Measurements from ENCODE around the gene TRPC4.

DNA sequence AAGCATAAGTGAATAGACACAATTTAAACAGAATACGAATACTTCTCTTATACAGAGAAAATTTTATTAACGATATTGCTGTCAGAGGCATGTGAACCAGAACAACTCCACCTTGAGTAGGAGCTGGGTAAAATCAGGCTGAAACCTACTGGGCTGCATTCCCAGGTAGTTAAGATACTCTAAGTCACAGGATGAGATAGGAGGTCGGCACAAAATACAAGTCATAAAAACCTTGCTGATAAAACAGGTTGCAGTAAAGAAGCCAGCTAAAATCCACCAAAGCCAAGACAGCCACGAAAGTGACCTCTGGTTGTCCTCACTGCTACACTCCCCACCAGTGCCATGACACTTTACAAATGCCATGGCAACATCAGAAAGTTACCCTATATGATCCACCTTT, 49.2 kb upstream of the TRPC4 start:
- TF ChIP-seq EZH2phosphoT487 (IDR thresholded peaks at IDR 0.05; ENCODE audit: low read depth) (no peak), CTCF (IDR thresholded peaks at IDR 0.05; ENCODE audit: low read depth, low read length) (no peak)

Measured in OCI-LY3 (cell line).